Measurements from ENCODE around the gene C19orf44.

Gene C19orf44

GRCh38 chr19:16529466-16530144, 33.4 kb downstream of the C19orf44 start:
- TF ChIP-seq PKNOX1 (IDR thresholded peaks at IDR 0.05) (no peak), FOXA1 (IDR thresholded peaks at IDR 0.05) (no peak), CTBP1 (IDR thresholded peaks at IDR 0.05; ENCODE audit: borderline replicate concordance) (no peak), NFRKB (IDR thresholded peaks at IDR 0.05) (no peak), TARDBP (IDR thresholded peaks at IDR 0.05) (no peak), SP1 (IDR thresholded peaks at IDR 0.05) (no peak), FOXM1 (IDR thresholded peaks at IDR 0.05; ENCODE audit: borderline replicate concordance) (no peak), ZNF384 (IDR thresholded peaks at IDR 0.05) (no peak), LEF1 (IDR thresholded peaks at IDR 0.05; ENCODE audit: borderline replicate concordance) (no peak), L3MBTL2 (conservative IDR thresholded peaks at IDR 0.05) (no peak), BHLHE40 (IDR thresholded peaks at IDR 0.05; ENCODE audit: borderline replicate concordance) (no peak)
- ChIA-PET CTCF (no interaction called here), POLR2A (no interaction called here)
- DNase-seq (ENCODE audit: extremely low spot score) = no peak

- no peak for DNase-seq (ENCODE audit: extremely low spot score)
- TF ChIP-seq PKNOX1 (IDR thresholded peaks at IDR 0.05) = no peak
- no peak for TF ChIP-seq TARDBP (IDR thresholded peaks at IDR 0.05)
- no peak for TF ChIP-seq ELF4 (IDR thresholded peaks at IDR 0.05)
- no peak for TF ChIP-seq SP1 (IDR thresholded peaks at IDR 0.05)
- TF ChIP-seq CTBP1 (IDR thresholded peaks at IDR 0.05; ENCODE audit: borderline replicate concordance) = no peak
- CTCF ChIA-PET = interaction anchor here (0.5 kb wide), 1 partner anchor 76 kb away, joined by 3 read pairs; no protein-coding TSS in a partner anchor
- POLR2A ChIA-PET = no interaction called here
These were observed 34.6 kb downstream of the C19orf44 start for GRCh38 chr19:16530540-16531379.

GRCh38 chr19:16531380-16531669, 35.1 kb downstream of the C19orf44 start:
- DNase-seq (ENCODE audit: extremely low spot score) = no peak
- CTCF ChIA-PET = no interaction called here
- TF ChIP-seq FOXK2 (IDR thresholded peaks at IDR 0.05) (no peak), TARDBP (IDR thresholded peaks at IDR 0.05) (no peak), CTBP1 (IDR thresholded peaks at IDR 0.05; ENCODE audit: borderline replicate concordance) (no peak), LEF1 (IDR thresholded peaks at IDR 0.05; ENCODE audit: borderline replicate concordance) (no peak), ZNF384 (IDR thresholded peaks at IDR 0.05) (no peak), L3MBTL2 (conservative IDR thresholded peaks at IDR 0.05) (no peak), ELF4 (IDR thresholded peaks at IDR 0.05) (no peak), BHLHE40 (IDR thresholded peaks at IDR 0.05; ENCODE audit: borderline replicate concordance) (no peak)
- POLR2A ChIA-PET = interaction anchor here (1.3 kb wide), 1 partner anchor 10 kb away, joined by 3 read pairs; no protein-coding TSS in a partner anchor

- ChIA-PET CTCF (no interaction called here), POLR2A (interaction anchor here (1.3 kb wide), 1 partner anchor 9 kb away, joined by 3 read pairs; no protein-coding TSS in a partner anchor)
- TF ChIP-seq FOXM1 (IDR thresholded peaks at IDR 0.05; ENCODE audit: borderline replicate concordance) = no peak
- no peak for TF ChIP-seq PKNOX1 (IDR thresholded peaks at IDR 0.05)
- no peak for TF ChIP-seq NFRKB (IDR thresholded peaks at IDR 0.05)
- TF ChIP-seq ZNF384 (IDR thresholded peaks at IDR 0.05) = no peak
- no peak for DNase-seq (ENCODE audit: extremely low spot score)
These were observed 36.4 kb downstream of the C19orf44 start for GRCh38 chr19:16532440-16533234.

GRCh38 chr19:16535381-16535780, 39.2 kb downstream of the C19orf44 start:
- POLR2A ChIA-PET = no interaction called here
- CTCF ChIA-PET = no interaction called here
- TF ChIP-seq PKNOX1 (IDR thresholded peaks at IDR 0.05) = no peak
- no peak for TF ChIP-seq SP1 (IDR thresholded peaks at IDR 0.05)
- TF ChIP-seq ARNT (IDR thresholded peaks at IDR 0.05) = no peak
- no peak for TF ChIP-seq LEF1 (IDR thresholded peaks at IDR 0.05; ENCODE audit: borderline replicate concordance)
- TF ChIP-seq NFRKB (IDR thresholded peaks at IDR 0.05) = no peak
- no peak for TF ChIP-seq FOXA1 (IDR thresholded peaks at IDR 0.05)
- TF ChIP-seq FOXK2 (IDR thresholded peaks at IDR 0.05) = no peak
- TF ChIP-seq L3MBTL2 (conservative IDR thresholded peaks at IDR 0.05) = no peak
- TF ChIP-seq BHLHE40 (IDR thresholded peaks at IDR 0.05; ENCODE audit: borderline replicate concordance) = no peak
- no peak for TF ChIP-seq FOXM1 (IDR thresholded peaks at IDR 0.05; ENCODE audit: borderline replicate concordance)
- no peak for TF ChIP-seq ELF4 (IDR thresholded peaks at IDR 0.05)
- TF ChIP-seq CTBP1 (IDR thresholded peaks at IDR 0.05; ENCODE audit: borderline replicate concordance) = no peak
- no peak for TF ChIP-seq TARDBP (IDR thresholded peaks at IDR 0.05)
- no peak for TF ChIP-seq SUZ12 (IDR thresholded peaks at IDR 0.05)
- TF ChIP-seq HDGF (IDR thresholded peaks at IDR 0.05; ENCODE audit: borderline replicate concordance) = no peak
- TF ChIP-seq ZNF384 (IDR thresholded peaks at IDR 0.05) = no peak

More at GRCh38 chr19:16535381-16535780, 39.2 kb downstream of the C19orf44 start:
- DNase-seq (ENCODE audit: extremely low spot score) = no peak
